Trophoblast cell (in vitro differentiated cells and primary cell): ENCODE measurements around the gene SOX6.

Experiments used
- DNase-seq, 2 donors: peaks; one replicate each; pipeline ENCODE4 v3.0.0-alpha.2; 2016
- H2AFZ ChIP-seq: 2 replicates; pipeline ENCODE4 v1.6.1; 2013; ENCODE audit warnings: low read length, moderate library complexity, mild to moderate bottlenecking; ENCODE audit not compliant: insufficient read depth, poor library complexity
- H2AK5ac ChIP-seq: 2 replicates; pipeline ENCODE4 v1.6.1; 2013; ENCODE audit warnings: mild to moderate bottlenecking, low read length
- H2BK120ac ChIP-seq: 2 replicates; pipeline ENCODE4 v1.6.1; 2013; ENCODE audit warnings: low read length, mild to moderate bottlenecking, moderate library complexity; ENCODE audit not compliant: insufficient read depth, poor library complexity
- H2BK12ac ChIP-seq: 2 replicates; pipeline ENCODE4 v1.6.1; 2013; ENCODE audit warnings: mild to moderate bottlenecking, low read length, moderate library complexity
- H2BK5ac ChIP-seq: 2 replicates; pipeline ENCODE4 v1.6.1; 2013; ENCODE audit warnings: low read length, low read depth, moderate library complexity, mild to moderate bottlenecking; ENCODE audit not compliant: poor library complexity
- H3K14ac ChIP-seq: 2 replicates; pipeline ENCODE4 v1.6.1; 2013; ENCODE audit warnings: mild to moderate bottlenecking, low read length
- H3K18ac ChIP-seq: 2 replicates; pipeline ENCODE4 v1.6.1; 2013; ENCODE audit warnings: mild to moderate bottlenecking, low read length
- H3K23ac ChIP-seq: 2 replicates; pipeline ENCODE4 v1.6.1; 2013; ENCODE audit warnings: low read length
- H3K27ac ChIP-seq: 2 replicates; pipeline ENCODE4 v1.5.1; 2013; ENCODE audit warnings: low read depth, mild to moderate bottlenecking, inconsistent platforms, low read length, moderate library complexity
- H3K27me3 ChIP-seq: 2 replicates; pipeline ENCODE4 v1.6.1; 2013; ENCODE audit warnings: inconsistent platforms, mild to moderate bottlenecking, low read length, moderate library complexity; ENCODE audit not compliant: insufficient read depth
- H3K36me3 ChIP-seq, 2 experiments: 1 replicate in 1 of 2; 2 replicates in 1 of 2; pipeline ENCODE4 v1.6.1; 2013; ENCODE audit warnings: low read length in 2 of 2, mild to moderate bottlenecking in 2 of 2, moderate library complexity in 1 of 2; ENCODE audit not compliant: insufficient read depth in 2 of 2, control insufficient read depth in 1 of 2
- H3K4ac ChIP-seq: 2 replicates; pipeline ENCODE4 v1.6.1; 2013; ENCODE audit warnings: low read depth, mild to moderate bottlenecking, low read length, moderate library complexity
- H3K4me1 ChIP-seq, 2 experiments: 1 replicate in 1 of 2; 2 replicates in 1 of 2; pipeline ENCODE4 v1.6.1; 2013; ENCODE audit warnings: low read length in 2 of 2, mild to moderate bottlenecking in 2 of 2, moderate library complexity in 1 of 2; ENCODE audit not compliant: insufficient read depth in 2 of 2, control insufficient read depth in 1 of 2
- H3K4me2 ChIP-seq: 2 replicates; pipeline ENCODE4 v1.6.1; 2013; ENCODE audit warnings: inconsistent platforms, mild to moderate bottlenecking, low read length, moderate library complexity
- H3K4me3 ChIP-seq: 2 replicates; pipeline ENCODE4 v1.5.1; 2013; ENCODE audit warnings: mild to moderate bottlenecking, low read depth, low read length, inconsistent platforms
- H3K79me1 ChIP-seq: one replicate; pipeline ENCODE4 v1.6.1; 2013; ENCODE audit warnings: low read length
- H3K79me2 ChIP-seq: 2 replicates; pipeline ENCODE4 v1.6.1; 2013; ENCODE audit warnings: low read length, mild to moderate bottlenecking; ENCODE audit not compliant: control insufficient read depth, insufficient read depth, poor library complexity
- H3K9ac ChIP-seq: 2 replicates; pipeline ENCODE4 v1.6.1; 2013; ENCODE audit warnings: mild to moderate bottlenecking, low read length
- H3K9me3 ChIP-seq: 2 replicates; pipeline ENCODE4 v1.6.1; 2013; ENCODE audit warnings: low read depth, mild to moderate bottlenecking, control low read depth, inconsistent platforms, low read length; ENCODE audit not compliant: insufficient read depth
- H4K12ac ChIP-seq: 2 replicates; pipeline ENCODE4 v1.6.1; 2013; ENCODE audit warnings: low read depth, mild to moderate bottlenecking, low read length, moderate library complexity
- H4K8ac ChIP-seq: 2 replicates; pipeline ENCODE4 v1.6.1; 2013; ENCODE audit warnings: low read depth, mild to moderate bottlenecking, low read length, moderate library complexity
- H4K91ac ChIP-seq: one replicate; pipeline ENCODE4 v1.6.1; 2013; ENCODE audit warnings: low read depth, mild to moderate bottlenecking, low read length, moderate library complexity
- WGBS: extraction: QIAGEN DNeasy Blood & Tissue Kit; methylation state at CpG from one replicate; pipeline ENCODE4 v1.1.7; 2013; ENCODE audit warnings: missing lambda C conversion rate; ENCODE audit not compliant: insufficient read length, insufficient coverage; ENCODE audit errors: extremely low coverage; 5-methylcytosine and 5-hydroxymethylcytosine counted together

SOX6 gene

DNA sequence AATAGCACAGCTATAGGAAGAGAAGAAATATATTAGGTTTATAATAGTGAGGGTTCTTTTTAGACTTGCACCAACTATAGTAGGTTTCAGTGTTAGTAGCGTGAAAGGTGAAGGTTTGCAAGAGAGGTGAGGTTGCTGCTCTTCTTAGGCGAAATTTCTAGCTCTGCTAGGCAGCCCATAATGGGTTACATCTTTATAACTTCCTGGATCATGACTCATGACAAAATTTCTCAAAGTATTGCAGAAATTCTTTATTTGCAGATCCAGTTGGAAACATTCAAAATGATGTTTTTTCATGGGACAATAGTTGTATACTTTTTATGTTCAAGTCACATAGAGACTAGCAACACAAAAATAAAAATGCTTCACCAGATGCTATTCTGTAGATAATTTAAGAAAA lies 260.0 kb downstream of the SOX6 start:
- H3K79me2 ChIP-seq = no peaks in the 10 kb centered on the region
- H3K4me3 ChIP-seq = no peak overlapping the region
- H3K4ac ChIP-seq = no peak overlapping the region
- no CpG with 5 or more reads among the region's 2 CpGs for WGBS
- H2AFZ ChIP-seq = no peak overlapping the region
- no peaks in the 10 kb centered on the region for H3K27me3 ChIP-seq
- no peak overlapping the region for H3K14ac ChIP-seq
- H3K9ac ChIP-seq = no peak overlapping the region
- H3K18ac ChIP-seq = no peak overlapping the region
- no peaks in the 10 kb centered on the region for H3K36me3 ChIP-seq
- no peak overlapping the region for H4K12ac ChIP-seq
- no peak overlapping the region for H4K8ac ChIP-seq
- no peak overlapping the region for H2BK120ac ChIP-seq
- no peak overlapping the region for H2AK5ac ChIP-seq
- H2BK12ac ChIP-seq = no peak overlapping the region
- H3K9me3 ChIP-seq = no peaks in the 10 kb centered on the region
- no peak overlapping the region for H3K23ac ChIP-seq
- no peak overlapping the region for H2BK5ac ChIP-seq
- H3K79me1 ChIP-seq = no peaks in the 10 kb centered on the region
- no peak overlapping the region for H3K27ac ChIP-seq
- H3K4me1 ChIP-seq = no peaks in the 10 kb centered on the region
- no peak for DNase-seq
- no peak overlapping the region for H4K91ac ChIP-seq
- H3K4me2 ChIP-seq = no peak overlapping the region

DNA sequence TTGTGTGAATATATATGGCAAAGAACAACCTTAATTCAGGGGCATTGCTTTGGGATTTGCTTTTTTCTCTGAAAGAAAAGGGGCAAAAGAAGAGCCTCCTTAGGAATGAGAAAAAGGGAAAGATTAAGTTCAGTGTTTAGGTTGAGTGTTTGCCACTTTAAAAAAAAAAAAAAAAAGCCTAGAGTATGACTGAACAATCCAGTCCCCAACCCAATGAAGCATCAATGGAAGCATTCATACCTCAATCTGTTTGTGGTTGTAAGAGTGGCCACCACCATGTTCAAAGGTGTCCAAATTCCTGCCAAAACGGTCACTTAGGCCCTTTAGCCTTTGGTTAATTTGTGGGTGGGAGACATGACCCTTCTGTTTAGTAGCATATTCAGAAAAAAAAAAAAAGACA lies 260.6 kb downstream of the SOX6 start:
- H3K4me1 ChIP-seq = no peaks in the 10 kb centered on the region
- H2BK120ac ChIP-seq = no peak overlapping the region
- no peak overlapping the region for H3K23ac ChIP-seq
- H3K9me3 ChIP-seq = no peaks in the 10 kb centered on the region
- H3K9ac ChIP-seq = no peak overlapping the region
- H2BK12ac ChIP-seq = no peak overlapping the region
- no peak overlapping the region for H2BK5ac ChIP-seq
- WGBS = no CpG with 5 or more reads among the region's 1 CpG
- H3K36me3 ChIP-seq = no peaks in the 10 kb centered on the region
- no peak for DNase-seq
- H4K12ac ChIP-seq = no peak overlapping the region
- no peak overlapping the region for H4K8ac ChIP-seq
- no peak overlapping the region for H3K18ac ChIP-seq
- H3K4ac ChIP-seq = no peak overlapping the region
- H3K27ac ChIP-seq = no peak overlapping the region
- H3K4me3 ChIP-seq = no peak overlapping the region
- no peaks in the 10 kb centered on the region for H3K79me2 ChIP-seq
- no peak overlapping the region for H3K4me2 ChIP-seq
- no peak overlapping the region for H2AFZ ChIP-seq
- no peak overlapping the region for H3K14ac ChIP-seq
- no peak overlapping the region for H4K91ac ChIP-seq
- no peak overlapping the region for H2AK5ac ChIP-seq
- no peaks in the 10 kb centered on the region for H3K79me1 ChIP-seq
- no peaks in the 10 kb centered on the region for H3K27me3 ChIP-seq

GRCh38 chr11:16093889-16094653 lies 262.3 kb downstream of the SOX6 start:
- Histone ChIP-seq H3K23ac (no peak overlapping the region), H4K12ac (no peak overlapping the region), H3K4me2 (no peak overlapping the region), H4K91ac (no peak overlapping the region), H3K4ac (no peak overlapping the region), H3K14ac (no peak overlapping the region), H3K4me3 (no peak overlapping the region), H2AK5ac (no peak overlapping the region), H3K79me2 (no peaks in the 10 kb centered on the region), H4K8ac (no peak overlapping the region), H3K4me1 (no peaks in the 10 kb centered on the region), H3K36me3 (no peaks in the 10 kb centered on the region), H2BK120ac (no peak overlapping the region), H3K27ac (no peak overlapping the region), H3K27me3 (no peaks in the 10 kb centered on the region), H2BK5ac (no peak overlapping the region), H2BK12ac (no peak overlapping the region), H3K9me3 (no peaks in the 10 kb centered on the region), H3K9ac (no peak overlapping the region), H3K18ac (no peak overlapping the region), H3K79me1 (no peaks in the 10 kb centered on the region), H2AFZ (no peak overlapping the region)
- WGBS = no CpG with 5 or more reads among the region's 3 CpGs
- no peak for DNase-seq

- H3K9me3 ChIP-seq = no peaks in the 10 kb centered on the region
- no CpG with 5 or more reads among the region's 1 CpG for WGBS
These were observed 264.5 kb downstream of the SOX6 start for GRCh38 chr11:16091862-16092261.

More at GRCh38 chr11:16091862-16092261, 264.5 kb downstream of the SOX6 start:
- no peak overlapping the region for H2AK5ac ChIP-seq
- H3K14ac ChIP-seq = no peak overlapping the region
- H3K4me2 ChIP-seq = no peak overlapping the region
- H3K27ac ChIP-seq = no peak overlapping the region
- H3K36me3 ChIP-seq = no peaks in the 10 kb centered on the region
- no peak overlapping the region for H4K12ac ChIP-seq
- no peak overlapping the region for H2BK12ac ChIP-seq
- no peaks in the 10 kb centered on the region for H3K4me1 ChIP-seq
- H2AFZ ChIP-seq = no peak overlapping the region
- H3K9ac ChIP-seq = no peak overlapping the region
- no peak overlapping the region for H4K91ac ChIP-seq
- H2BK5ac ChIP-seq = no peak overlapping the region
- DNase-seq = no peak
- no peak overlapping the region for H3K4me3 ChIP-seq
- no peak overlapping the region for H4K8ac ChIP-seq
- H3K23ac ChIP-seq = no peak overlapping the region
- H3K79me2 ChIP-seq = no peaks in the 10 kb centered on the region
- no peak overlapping the region for H3K18ac ChIP-seq
- no peak overlapping the region for H3K4ac ChIP-seq
- H3K79me1 ChIP-seq = no peaks in the 10 kb centered on the region
- H2BK120ac ChIP-seq = no peak overlapping the region
- no peaks in the 10 kb centered on the region for H3K27me3 ChIP-seq
